Right hindlimb (tissue), 1 donor: Measurements from ENCODE around the gene VWA1.
A peak's percentile ranks its signal among the peaks of the same experiment; 100 is the strongest.
"Not testable (repeated sequence)": the region's sequence is repeated elsewhere in the genome, so short reads cannot be mapped to it uniquely, and the experiment has no call there.

Source experiments
- DNase-seq: peaks from one replicate; pipeline ENCODE4 v3.0.0-alpha.2; 2018

Gene VWA1

GRCh38 chr1:1403653-1404052 is 31.8 kb upstream of the VWA1 start:
- no peak for DNase-seq

GRCh38 chr1:1406101-1406820 is 29.2 kb upstream of the VWA1 start:
- no peak for DNase-seq

GRCh38 chr1:1406821-1407635 is 28.5 kb upstream of the VWA1 start, which contains the start of gene MRPL20:
TSS of gene MRPL20 (minus strand) at chr1:1407293. CDS start at chr1:1407217, 76 bp downstream.
- DNase-seq = peak; percentile 96

- peak; percentile 41 for DNase-seq
These were observed 27.7 kb upstream of the VWA1 start for GRCh38 chr1:1407636-1408318.

- DNase-seq = not testable (repeated sequence)
These were observed 25.3 kb upstream of the VWA1 start for GRCh38 chr1:1410238-1410637.

GRCh38 chr1:1411626-1412025 is 23.9 kb upstream of the VWA1 start:
- DNase-seq = no peak

GRCh38 chr1:1412311-1412902 is 23.1 kb upstream of the VWA1 start:
- not testable (repeated sequence) for DNase-seq

GRCh38 chr1:1415751-1416150 is 19.7 kb upstream of the VWA1 start:
- DNase-seq = no peak

GRCh38 chr1:1417396-1417795 is 18.1 kb upstream of the VWA1 start:
- DNase-seq = not testable (repeated sequence)

GRCh38 chr1:1417825-1418463 is 17.5 kb upstream of the VWA1 start:
- DNase-seq = not testable (repeated sequence)

GRCh38 chr1:1418464-1419362 is 16.8 kb upstream of the VWA1 start:
- DNase-seq = peak; percentile 20

- peak; percentile 17 for DNase-seq
These were observed 16.1 kb upstream of the VWA1 start for GRCh38 chr1:1419363-1419812.

GRCh38 chr1:1419813-1420653 is 15.5 kb upstream of the VWA1 start:
- peak; percentile 43 for DNase-seq

GRCh38 chr1:1420654-1421141 is 14.8 kb upstream of the VWA1 start:
- DNase-seq = peak; percentile 17

GRCh38 chr1:1421147-1421906 is 14.2 kb upstream of the VWA1 start, which contains the start of gene ANKRD65:
TSS of gene ANKRD65 (minus strand) at chr1:1421276. CDS start at chr1:1421005, 271 bp downstream.
- DNase-seq = peak; percentile 41

- DNase-seq = no peak
These were observed 13.5 kb upstream of the VWA1 start for GRCh38 chr1:1421907-1422464.

- peak; percentile 24 for DNase-seq
These were observed 12.8 kb upstream of the VWA1 start for GRCh38 chr1:1422465-1423244.

GRCh38 chr1:1423245-1423597 is 12.3 kb upstream of the VWA1 start:
- DNase-seq = no peak
